Cardiac fibroblast (primary cell): ENCODE measurements around the gene BRD4.
"Not testable (repeated sequence)": the region's sequence is repeated elsewhere in the genome, so short reads cannot be mapped to it uniquely, and the experiment has no call there.

Experiments used
- DNase-seq, 2 donors: peaks; one replicate each; pipeline versions ENCODE4 v3.0.0 to v3.0.0-alpha.2; 2010; ENCODE audit warnings: low read depth in 2 of 2
- H3K4me3 ChIP-seq, 2 donors: replicated peaks in 1 of 2; 1 replicate in 1 of 2; 2 replicates in 1 of 2; pipeline ENCODE4 v1.5.1; 2011; ENCODE audit warnings: low read depth in 2 of 2, low read length in 2 of 2, mild to moderate bottlenecking in 2 of 2, moderate library complexity in 1 of 2
- TF ChIP-seq, protein P1 (sequence below): IDR thresholded peaks from one replicate; pipeline ENCODE4 v1.5.1; 2011; ENCODE audit warnings: low read depth, mild to moderate bottlenecking, low read length, inconsistent platforms

The BRD4 gene

DNA sequence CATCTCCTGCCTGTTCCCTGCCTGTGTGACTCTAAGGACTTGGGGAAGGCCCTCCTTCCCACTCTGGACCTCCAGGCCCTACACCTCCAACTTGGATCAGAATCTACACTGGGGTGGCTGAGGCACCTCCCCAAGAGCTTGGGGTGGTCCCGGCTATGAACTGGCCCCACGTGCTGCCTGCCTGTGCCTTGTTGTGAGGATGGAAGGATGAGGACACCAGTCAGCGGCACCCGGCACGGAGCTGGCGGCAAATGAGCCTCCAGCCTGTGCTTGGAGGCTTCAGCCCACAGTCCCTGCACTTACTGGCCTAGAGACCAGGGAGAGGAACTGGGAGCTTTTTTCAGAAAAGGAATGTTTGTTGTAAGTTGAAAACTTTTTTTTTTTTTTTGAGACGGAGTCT, 38.8 kb upstream of the BRD4 start:
- no peak for DNase-seq
- no peak overlapping the region for H3K4me3 ChIP-seq
- TF ChIP-seq, protein P1, sequence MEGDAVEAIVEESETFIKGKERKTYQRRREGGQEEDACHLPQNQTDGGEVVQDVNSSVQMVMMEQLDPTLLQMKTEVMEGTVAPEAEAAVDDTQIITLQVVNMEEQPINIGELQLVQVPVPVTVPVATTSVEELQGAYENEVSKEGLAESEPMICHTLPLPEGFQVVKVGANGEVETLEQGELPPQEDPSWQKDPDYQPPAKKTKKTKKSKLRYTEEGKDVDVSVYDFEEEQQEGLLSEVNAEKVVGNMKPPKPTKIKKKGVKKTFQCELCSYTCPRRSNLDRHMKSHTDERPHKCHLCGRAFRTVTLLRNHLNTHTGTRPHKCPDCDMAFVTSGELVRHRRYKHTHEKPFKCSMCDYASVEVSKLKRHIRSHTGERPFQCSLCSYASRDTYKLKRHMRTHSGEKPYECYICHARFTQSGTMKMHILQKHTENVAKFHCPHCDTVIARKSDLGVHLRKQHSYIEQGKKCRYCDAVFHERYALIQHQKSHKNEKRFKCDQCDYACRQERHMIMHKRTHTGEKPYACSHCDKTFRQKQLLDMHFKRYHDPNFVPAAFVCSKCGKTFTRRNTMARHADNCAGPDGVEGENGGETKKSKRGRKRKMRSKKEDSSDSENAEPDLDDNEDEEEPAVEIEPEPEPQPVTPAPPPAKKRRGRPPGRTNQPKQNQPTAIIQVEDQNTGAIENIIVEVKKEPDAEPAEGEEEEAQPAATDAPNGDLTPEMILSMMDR: no peak

DNA sequence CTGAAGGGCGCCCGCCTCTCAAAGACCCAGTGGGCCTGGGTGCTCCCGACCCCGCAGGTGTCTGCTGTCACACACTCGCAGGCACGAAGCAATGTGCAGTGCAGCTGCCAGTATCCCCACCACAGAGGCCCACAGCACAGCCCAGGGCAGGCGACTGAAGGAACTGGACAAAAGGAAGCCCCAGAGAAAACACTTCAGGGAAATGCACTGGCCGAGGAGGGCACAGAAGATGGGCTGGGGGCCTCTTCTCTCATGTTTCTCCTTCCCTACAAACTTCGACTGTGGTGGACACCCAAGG, 37.2 kb upstream of the BRD4 start:
- DNase-seq: no peak
- no peak overlapping the region for H3K4me3 ChIP-seq
- TF ChIP-seq, protein P1: no peak

DNA sequence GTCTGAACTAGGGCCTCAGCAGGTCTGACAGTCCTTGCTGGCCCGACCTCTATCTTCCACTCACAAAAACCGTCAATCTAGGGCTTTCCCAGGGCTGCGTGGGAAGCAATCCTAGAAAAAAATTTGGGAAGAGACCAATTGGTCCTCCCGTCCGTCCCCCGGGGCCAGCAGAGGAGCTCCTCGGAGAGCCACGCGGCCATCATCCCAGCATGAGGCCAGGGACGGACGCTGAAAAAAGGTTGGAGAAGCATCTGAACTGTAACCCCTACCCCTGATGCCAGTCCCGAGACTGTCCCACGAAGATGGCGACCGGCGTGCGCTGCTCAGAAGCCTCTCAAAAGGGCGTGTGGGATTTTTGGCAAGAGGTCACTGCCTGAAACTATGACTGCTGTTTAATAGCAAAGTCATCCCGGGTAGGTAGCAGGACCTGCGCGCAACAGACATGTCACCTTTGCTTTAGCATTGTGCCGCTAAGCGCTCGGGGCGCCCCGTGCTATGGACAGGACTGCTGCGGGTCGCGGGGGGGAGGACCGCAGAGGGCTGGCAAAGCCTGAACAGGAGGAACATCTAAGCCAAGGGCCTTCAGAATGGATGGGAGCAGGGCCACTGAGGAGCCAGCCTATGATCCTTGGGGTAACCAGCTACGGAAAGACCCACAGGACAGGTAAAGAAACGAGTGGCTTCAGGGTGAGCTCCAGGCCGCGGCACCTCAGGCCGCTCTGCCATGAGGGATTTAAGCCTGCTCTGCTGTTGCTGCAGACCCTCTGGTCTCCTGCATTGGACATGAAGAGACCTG, 36.7 kb upstream of the BRD4 start:
- DNase-seq: no peak
- TF ChIP-seq, protein P1: no peak
- no peak overlapping the region for H3K4me3 ChIP-seq

DNA sequence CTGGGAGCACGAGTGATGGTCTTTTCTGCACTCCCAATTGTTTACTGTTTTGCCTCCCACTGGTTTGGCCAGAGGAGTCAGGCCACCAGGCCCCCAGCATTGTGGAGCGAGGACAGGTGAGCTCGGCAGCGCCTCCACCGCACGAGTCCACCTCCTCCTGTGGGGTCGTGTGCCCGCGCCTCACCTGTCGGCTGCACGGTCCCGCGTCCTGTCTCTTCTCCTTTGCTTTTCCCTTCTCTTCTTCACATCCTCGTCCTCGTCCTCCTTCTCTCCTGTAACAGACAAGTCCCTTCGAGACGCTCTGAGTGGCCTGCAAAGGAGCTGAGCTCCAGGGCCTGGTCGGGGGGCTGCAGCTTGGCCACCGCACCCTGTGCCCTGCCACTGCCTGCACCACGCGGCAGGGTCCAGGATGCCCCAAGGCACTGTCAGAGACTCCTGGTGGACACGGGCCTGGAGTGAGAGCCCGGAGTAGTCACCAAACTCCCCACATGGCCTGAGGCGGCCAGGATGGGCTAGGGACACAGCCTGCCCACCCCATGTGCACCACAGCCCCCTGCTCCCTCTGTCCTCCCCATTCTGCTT, 35.8 kb upstream of the BRD4 start:
- H3K4me3 ChIP-seq: no peak overlapping the region
- TF ChIP-seq, protein P1: no peak
- DNase-seq: no peak

DNA sequence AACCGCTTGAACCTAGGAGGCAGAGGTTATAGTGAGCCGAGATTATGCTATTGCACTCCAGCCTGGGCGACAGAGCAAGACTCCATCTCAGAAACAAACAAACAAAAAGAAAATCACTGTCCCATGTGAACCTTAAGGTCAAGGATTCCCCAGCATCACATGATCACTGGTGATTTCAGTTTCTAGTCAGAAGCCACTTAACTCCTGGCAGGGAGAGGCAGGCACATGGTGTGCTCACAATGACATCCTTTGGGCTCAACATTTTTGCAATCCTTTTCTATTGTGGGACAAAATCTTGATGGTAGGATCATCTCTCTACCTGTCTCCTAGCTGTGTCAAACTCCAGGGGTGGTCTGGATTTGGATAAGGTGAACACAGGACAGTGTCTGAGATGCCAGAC, 35.1 kb upstream of the BRD4 start:
- no peak overlapping the region for H3K4me3 ChIP-seq
- TF ChIP-seq, protein P1: no peak
- DNase-seq: no peak

DNA sequence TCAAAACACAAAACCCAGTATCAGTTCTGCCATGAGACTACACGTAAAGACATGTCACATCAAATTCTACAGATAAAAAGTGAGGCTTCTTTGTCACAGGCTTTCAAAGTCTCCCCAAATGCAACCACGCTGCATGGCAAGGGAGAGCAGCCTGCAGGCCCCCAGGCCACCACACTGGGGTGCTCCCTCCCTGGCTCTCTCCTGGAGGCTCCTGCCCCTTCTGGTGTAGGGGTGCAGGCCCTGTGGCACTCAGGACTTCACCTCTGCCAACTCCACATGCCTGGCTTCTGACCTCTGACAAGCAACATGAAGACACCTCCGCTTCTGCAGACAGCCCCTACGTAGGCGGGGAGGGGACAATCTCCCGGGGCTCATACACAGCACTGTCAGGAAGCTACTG, 32.9 kb upstream of the BRD4 start:
- DNase-seq: no peak
- no peak overlapping the region for H3K4me3 ChIP-seq
- TF ChIP-seq, protein P1: no peak

DNA sequence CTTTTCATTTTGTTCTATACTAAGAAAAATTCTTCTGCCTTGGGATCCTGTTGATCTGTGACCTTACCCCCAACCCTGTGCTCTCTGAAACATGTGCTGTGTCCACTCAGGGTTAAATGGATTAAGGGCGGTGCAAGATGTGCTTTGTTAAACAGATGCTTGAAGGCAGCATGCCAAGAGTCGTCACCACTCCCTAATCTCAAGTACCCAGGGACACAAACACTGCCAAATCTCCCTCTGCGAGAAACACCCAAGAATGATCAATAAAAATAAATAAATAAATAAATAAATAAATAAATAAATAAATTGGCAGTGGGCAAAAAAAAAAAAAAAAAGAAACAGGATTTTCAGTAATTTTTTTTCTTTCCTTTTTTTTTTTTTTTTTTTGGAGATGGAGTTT, 31.5 kb upstream of the BRD4 start:
- H3K4me3 ChIP-seq, DNase-seq: not testable (repeated sequence)

DNA sequence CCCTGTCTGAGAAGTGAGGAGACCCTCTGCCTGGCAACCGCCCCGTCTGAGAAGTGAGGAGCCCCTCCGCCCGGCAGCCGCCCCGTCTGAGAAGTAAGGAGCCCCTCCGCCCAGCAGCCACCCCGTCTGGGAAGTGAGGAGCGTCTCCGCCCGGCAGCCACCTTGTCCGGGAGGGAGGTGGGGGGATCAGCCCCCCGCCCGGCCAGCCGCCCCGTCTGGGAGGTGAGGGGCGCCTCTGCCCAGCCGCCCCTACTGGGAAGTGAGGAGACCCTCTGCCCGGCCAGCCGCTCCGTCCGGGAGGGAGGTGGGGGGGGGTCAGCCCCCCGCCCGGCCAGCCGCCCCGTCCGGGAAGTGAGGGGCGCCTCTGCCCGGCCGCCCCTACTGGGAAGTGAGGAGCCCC, 30.7 kb upstream of the BRD4 start:
- not testable (repeated sequence) for H3K4me3 ChIP-seq

DNA sequence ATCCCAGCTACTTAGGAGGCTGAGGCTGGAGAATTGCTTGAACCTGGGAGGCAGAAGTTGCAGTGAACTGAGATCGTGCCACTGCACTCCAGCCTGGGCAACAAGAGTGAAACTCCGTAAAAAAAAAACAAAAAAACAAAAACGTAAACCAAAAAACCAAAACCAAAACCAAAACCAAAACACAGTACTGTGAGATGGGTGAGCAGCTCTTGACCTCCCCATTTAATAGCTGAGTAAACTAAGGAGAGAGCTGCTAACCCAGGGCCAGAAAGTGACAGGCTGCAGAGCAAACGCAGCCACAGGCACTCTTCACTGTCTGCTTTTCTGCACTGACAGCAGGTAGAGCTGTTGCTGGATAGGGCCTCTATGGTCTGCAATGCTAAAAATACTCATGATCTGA, 27.7 kb upstream of the BRD4 start:
- DNase-seq, H3K4me3 ChIP-seq: not testable (repeated sequence)

More for the DNA sequence above, 30.7 kb upstream of the BRD4 start:
- not testable (repeated sequence) for DNase-seq
